ENCODE measurements around the gene NEXN.
"Not testable (repeated sequence)": the region's sequence is repeated elsewhere in the genome, so short reads cannot be mapped to it uniquely, and the experiment has no call there.

The NEXN gene

GRCh38 chr1:77958391-77958790 is 70.0 kb downstream of the NEXN start:
- in situ Hi-C loops (cut with MboI; ENCODE audit: low sequenced_read_pairs): no loop called here

- in situ Hi-C loops (cut with MboI; ENCODE audit: low sequenced_read_pairs): no loop called here
Observed at GRCh38 chr1:77958850-77959249, 70.4 kb downstream of the NEXN start.

GRCh38 chr1:77961392-77961791 is 73.0 kb downstream of the NEXN start:
- in situ Hi-C loops (cut with MboI; ENCODE audit: low sequenced_read_pairs): no loop called here

GRCh38 chr1:77966291-77966690 is 77.9 kb downstream of the NEXN start:
- in situ Hi-C loops (cut with MboI; ENCODE audit: low sequenced_read_pairs): no loop called here

- in situ Hi-C loops (cut with MboI; ENCODE audit: low sequenced_read_pairs): no loop called here
Observed at GRCh38 chr1:77970192-77970591, 81.8 kb downstream of the NEXN start.

- in situ Hi-C loops (cut with MboI; ENCODE audit: low sequenced_read_pairs): no loop called here
Observed at GRCh38 chr1:77972080-77972479, 83.7 kb downstream of the NEXN start.

- in situ Hi-C loops (cut with MboI; ENCODE audit: low sequenced_read_pairs): no loop called here
Observed at GRCh38 chr1:77975386-77975785, 87.0 kb downstream of the NEXN start.

- in situ Hi-C loops (cut with MboI; ENCODE audit: low sequenced_read_pairs): no loop called here
Observed at GRCh38 chr1:77975907-77976306, 87.5 kb downstream of the NEXN start.

GRCh38 chr1:77976433-77977076 is 88.1 kb downstream of the NEXN start:
- in situ Hi-C loops (cut with MboI; ENCODE audit: low sequenced_read_pairs): no loop called here

- in situ Hi-C loops (cut with MboI; ENCODE audit: low sequenced_read_pairs): no loop called here
Observed at GRCh38 chr1:77977989-77978292, 89.5 kb downstream of the NEXN start.

- in situ Hi-C loops (cut with MboI; ENCODE audit: low sequenced_read_pairs): no loop called here
Observed at GRCh38 chr1:77978293-77978968, 90.0 kb downstream of the NEXN start.

- in situ Hi-C loops (cut with MboI; ENCODE audit: low sequenced_read_pairs): no loop called here
Observed at GRCh38 chr1:77978969-77979876, 90.8 kb downstream of the NEXN start, which contains the start of gene FUBP1. FUBP1 (minus strand) TSS chr1:77979072; CDS start chr1:77979004, 68 bp downstream.

- in situ Hi-C loops (cut with MboI; ENCODE audit: low sequenced_read_pairs): not testable (repeated sequence)
Observed at GRCh38 chr1:77983352-77983996, 95.0 kb downstream of the NEXN start.

- in situ Hi-C loops (cut with MboI; ENCODE audit: low sequenced_read_pairs): no loop called here
Observed at GRCh38 chr1:77983997-77984355, 95.6 kb downstream of the NEXN start.

GRCh38 chr1:77984629-77985028 is 96.2 kb downstream of the NEXN start:
- in situ Hi-C loops (cut with MboI; ENCODE audit: low sequenced_read_pairs): no loop called here

- in situ Hi-C loops (cut with MboI; ENCODE audit: low sequenced_read_pairs): no loop called here
Observed at GRCh38 chr1:77986810-77987209, 98.4 kb downstream of the NEXN start.

GRCh38 chr1:77987919-77988318 is 99.5 kb downstream of the NEXN start:
- in situ Hi-C loops (cut with MboI; ENCODE audit: low sequenced_read_pairs): no loop called here

GRCh38 chr1:77989744-77990143 is 101.3 kb downstream of the NEXN start:
- in situ Hi-C loops (cut with MboI; ENCODE audit: low sequenced_read_pairs): no loop called here

- in situ Hi-C loops (cut with MboI; ENCODE audit: low sequenced_read_pairs): no loop called here
Observed at GRCh38 chr1:77990629-77991204, 102.3 kb downstream of the NEXN start.

GRCh38 chr1:77991638-77992037 is 103.2 kb downstream of the NEXN start:
- in situ Hi-C loops (cut with MboI; ENCODE audit: low sequenced_read_pairs): no loop called here
